Stimulated activated CD4-positive, alpha-beta T cell treated with anti-CD3 and anti-CD28 coated beads, Interleukin-12 subunit alpha, Interleukin-12 subunit beta, amount 100 ng/mL, for 48 hours (primary cell): Measurements from ENCODE around the gene PLCD3.

ENCODE experiments used
- DNase-seq, 3 donors: peaks; one replicate each; pipeline ENCODE4 v3.0.0-alpha.2; 2020; ENCODE audit warnings: low read depth in 2 of 3, low spot score in 1 of 3

Gene PLCD3

GRCh38 chr17:45119964-45120363, 12.4 kb downstream of the PLCD3 start:
- no peak for DNase-seq

- no peak for DNase-seq
Measured at GRCh38 chr17:45118691-45119090, 13.6 kb downstream of the PLCD3 start.

GRCh38 chr17:45117848-45118646, 14.3 kb downstream of the PLCD3 start:
- no peak for DNase-seq

- DNase-seq = no peak
Measured at GRCh38 chr17:45117334-45117733, 15.0 kb downstream of the PLCD3 start.

- DNase-seq = no peak
Measured at GRCh38 chr17:45116434-45117016, 15.8 kb downstream of the PLCD3 start.

- no peak for DNase-seq
Measured at GRCh38 chr17:45115871-45116270, 16.4 kb downstream of the PLCD3 start.

GRCh38 chr17:45115015-45115625, 17.2 kb downstream of the PLCD3 start:
- no peak for DNase-seq

- DNase-seq = no peak
Measured at GRCh38 chr17:45114117-45114932, 18.0 kb downstream of the PLCD3 start.

GRCh38 chr17:45113424-45113754, 18.9 kb downstream of the PLCD3 start:
- DNase-seq = no peak

GRCh38 chr17:45112559-45113423, 19.5 kb downstream of the PLCD3 start:
- DNase-seq = no peak

- DNase-seq = no peak
Measured at GRCh38 chr17:45111850-45112249, 20.5 kb downstream of the PLCD3 start.

GRCh38 chr17:45110676-45111611, 21.4 kb downstream of the PLCD3 start:
- no peak for DNase-seq

- no peak for DNase-seq
Measured at GRCh38 chr17:45108595-45109521, 23.5 kb downstream of the PLCD3 start.

- DNase-seq = no peak
Measured at GRCh38 chr17:45108051-45108450, 24.3 kb downstream of the PLCD3 start.

GRCh38 chr17:45107293-45108010, 24.9 kb downstream of the PLCD3 start:
- DNase-seq = no peak

- no peak for DNase-seq
Measured at GRCh38 chr17:45106582-45106981, 25.7 kb downstream of the PLCD3 start.

GRCh38 chr17:45106096-45106495, 26.2 kb downstream of the PLCD3 start:
- no peak for DNase-seq
